K562 (cell line): ENCODE measurements around the gene COL23A1. TPM values are rescaled to one million over a fixed set of nuclear protein-coding genes. Genes with fewer than 3 reads are reported as not detected.

ENCODE experiments used
- ATAC-seq: fragments of 200-7000 bp; cut with Tn5 transposase; 3 replicates; pipeline ENCODE4 v1.9.1; 2020; ENCODE audit warnings: moderate library complexity
- BruUV-seq: library from RNA; stranded (reverse); fragments of 400-500 nt; replicated peaks from 2 replicates; lab custom pipeline; 2021; lab: Mats Ljungman, UMichigan
- CTCF ChIA-PET: fragments of 300-600 bp; formaldehyde crosslinking; extraction: SDS; loops from one replicate; lab custom pipeline; 2021; ENCODE audit warnings: low intra/inter-chr PET ratio; lab: Yijun Ruan, JAX
- POLR2A ChIA-PET: fragments of 300-600, 350-650 bp; sonication (Branson Sonifier 250); formaldehyde crosslinking; extraction: SDS; loops from one replicate; lab custom pipeline; 2021; ENCODE audit warnings: antibody characterized with exemption, inconsistent platforms; lab: Yijun Ruan, JAX
- DNase-seq, 4 experiments: peaks; one replicate each; pipeline versions ENCODE4 v3.0.0 to v3.0.0-alpha.2; 2011 to 2018; ENCODE audit warnings: low spot score in 3 of 4, mixed read lengths in 3 of 4; ENCODE audit errors: extremely low read depth in 1 of 4
- FAIRE-seq: peaks from 2 replicates; lab custom pipeline; 2011; peaks lifted over from hg19 to GRCh38; lab: Jason Lieb, UNC
- H2AFZ ChIP-seq: 2 replicates; pipeline ENCODE4 v1.6.0; 2011; ENCODE audit warnings: low read depth, low read length, control low read depth, inconsistent platforms
- H3K27ac ChIP-seq: fragments of 200-600 bp; 3 replicates; pipeline ENCODE4 v1.8.0; 2011; ENCODE audit warnings: low read depth, mild to moderate bottlenecking, control low read depth, inconsistent platforms, low read length, moderate library complexity, mixed read lengths; ENCODE audit errors: extremely low read depth
- H3K27me3 ChIP-seq, 2 experiments: fragments of 300-600 bp in 1 of 2; 2 replicates in 1 of 2; 3 replicates in 1 of 2; pipeline versions ENCODE4 v1.6.0 to v1.8.0; 2011; ENCODE audit warnings: inconsistent platforms in 2 of 2, low read length in 2 of 2, mild to moderate bottlenecking in 1 of 2, mixed read lengths in 1 of 2, moderate library complexity in 1 of 2; ENCODE audit not compliant: control insufficient read depth in 2 of 2, insufficient read depth in 2 of 2
- H3K36me3 ChIP-seq: fragments of 300-600 bp; 3 replicates; pipeline ENCODE4 v1.8.0; 2011; ENCODE audit warnings: mild to moderate bottlenecking, low read length, inconsistent platforms; ENCODE audit not compliant: control insufficient read depth, insufficient read depth
- H3K4me1 ChIP-seq, 2 experiments: fragments of 200-600 bp in 1 of 2; replicated peaks in 1 of 2; 2 replicates in 1 of 2; 3 replicates in 1 of 2; pipeline versions ENCODE4 v1.5.1 to v1.8.0; 2011; ENCODE audit warnings: inconsistent platforms in 2 of 2, low read length in 2 of 2, mild to moderate bottlenecking in 1 of 2, mixed read lengths in 1 of 2, moderate library complexity in 1 of 2; ENCODE audit not compliant: control insufficient read depth in 2 of 2, insufficient read depth in 2 of 2
- H3K4me2 ChIP-seq: 2 replicates; pipeline ENCODE4 v1.6.1; 2011; ENCODE audit warnings: low read length, control low read depth, inconsistent platforms, mixed read lengths; ENCODE audit not compliant: insufficient read depth
- H3K4me3 ChIP-seq: fragments of 200-600 bp; sonication (generic), shearing (Covaris generic); 2 replicates; pipeline ENCODE4 v1.5.1; 2016; ENCODE audit warnings: control low read depth, inconsistent platforms
- H3K79me2 ChIP-seq: fragments of 200-600 bp; 3 replicates; pipeline ENCODE4 v1.8.0; 2011; ENCODE audit warnings: low read length, inconsistent platforms; ENCODE audit not compliant: control insufficient read depth, insufficient read depth
- H3K9ac ChIP-seq, 2 experiments: 2 replicates each; pipeline versions ENCODE4 v1.6.0 to v1.6.1; 2011; ENCODE audit warnings: low read depth in 2 of 2, low read length in 2 of 2, control low read depth in 1 of 2, inconsistent platforms in 1 of 2, mild to moderate bottlenecking in 1 of 2, mixed read lengths in 1 of 2; ENCODE audit not compliant: insufficient read depth in 1 of 2
- H3K9me1 ChIP-seq: one replicate; pipeline ENCODE4 v1.6.0; 2011; ENCODE audit warnings: inconsistent platforms, mild to moderate bottlenecking, low read length, moderate library complexity; ENCODE audit not compliant: control insufficient read depth, insufficient read depth
- H3K9me3 ChIP-seq: replicated peaks from 2 replicates; pipeline ENCODE4 v1.5.1; 2011; ENCODE audit warnings: low read depth, low read length, inconsistent platforms; ENCODE audit not compliant: control insufficient read depth, insufficient read depth
- H4K20me1 ChIP-seq: replicated peaks from 2 replicates; pipeline ENCODE4 v1.6.1; 2011; ENCODE audit warnings: low read length, inconsistent platforms, mixed read lengths; ENCODE audit not compliant: control insufficient read depth, insufficient read depth
- BCLAF1 ChIP-seq, 2 experiments: fragments of 450-650 bp in 1 of 2; IDR thresholded peaks; 2 replicates each; pipeline ENCODE4 v1.6.1; 2011 to 2017; ENCODE audit warnings: low read depth in 2 of 2, antibody characterized with exemption in 1 of 2, borderline replicate concordance in 1 of 2, low read length in 1 of 2, mild to moderate bottlenecking in 1 of 2, mixed read lengths in 1 of 2; ENCODE audit not compliant: control insufficient read depth in 1 of 2
- DDX20 ChIP-seq: fragments of 450-650 bp; IDR thresholded peaks from 2 replicates; pipeline ENCODE4 v1.6.1; 2016; ENCODE audit warnings: missing genetic modification characterization, low read depth, mild to moderate bottlenecking, missing compliant biosample characterization, moderate library complexity
- DNMT1 ChIP-seq: fragments of 450-650 bp; IDR thresholded peaks from 2 replicates; pipeline ENCODE4 v1.6.1; 2016; ENCODE audit warnings: antibody characterized with exemption, mild to moderate bottlenecking
- DPF2 ChIP-seq: fragments of 450-650 bp; IDR thresholded peaks from 2 replicates; pipeline ENCODE4 v1.6.1; 2016
- RBM25 ChIP-seq: fragments of 200-400 bp; formaldehyde crosslinking; IDR thresholded peaks from 2 replicates; pipeline ENCODE4 v1.6.1; 2018; ENCODE audit warnings: low read length, low read depth, moderate library complexity; ENCODE audit not compliant: severe bottlenecking
- SMAD4 ChIP-seq: fragments of 250-450 bp; sonication (Bioruptor Pico); conservative IDR thresholded peaks from 2 replicates; pipeline ENCODE4 v1.8.0; 2021; ENCODE audit warnings: inconsistent platforms, mild to moderate bottlenecking, moderate library complexity
- ZFP36 ChIP-seq: fragments of 150-350 bp; IDR thresholded peaks from 2 replicates; pipeline ENCODE4 v1.6.1; 2018; ENCODE audit warnings: low read length, low read depth; ENCODE audit not compliant: partially characterized antibody
- ZNF3 ChIP-seq: fragments of 250-450 bp; sonication (Bioruptor Pico); IDR thresholded peaks from 2 replicates; pipeline ENCODE4 v1.5.0; 2021; ENCODE audit warnings: mild to moderate bottlenecking, moderate library complexity
- ZNF311 ChIP-seq: fragments of 250-450 bp; sonication (Bioruptor Pico); IDR thresholded peaks from 2 replicates; pipeline ENCODE4 v1.4.0; 2020; ENCODE audit warnings: mild to moderate bottlenecking, moderate library complexity
- ZNF668 ChIP-seq: fragments of 250-450 bp; sonication (Bioruptor Pico); IDR thresholded peaks from 2 replicates; pipeline ENCODE4 v1.8.0; 2022; ENCODE audit warnings: mild to moderate bottlenecking, inconsistent platforms
- ZSCAN29 ChIP-seq: fragments of 450-650 bp; IDR thresholded peaks from 2 replicates; pipeline ENCODE4 v1.6.1; 2017
- WGBS: fragments of 100-300 bp; shearing (Covaris generic); methylation state at CpG from one replicate; pipeline ENCODE4 v1.1.6; 2016; ENCODE audit warnings: low coverage, mixed read lengths; ENCODE audit not compliant: insufficient coverage; ENCODE audit errors: missing lambda C conversion rate; 5-methylcytosine and 5-hydroxymethylcytosine counted together
- in situ Hi-C: fragments of 300-500 bp; cut with MboI; formaldehyde crosslinking; loops from 4 replicates; pipeline ENCODE4 v1.15.0; 2018; ENCODE audit warnings: inconsistent platforms, mixed read lengths
- intact Hi-C: fragments of 100-400 bp; cut with micrococcal nuclease; formaldehyde crosslinking; loops from 2 replicates; pipeline ENCODE4 v1.14.2; 2022
- polyA plus RNA-seq, 8 experiments: library from polyadenylated mRNA; depleted of rRNA in 4 of 8; stranded (reverse) in 5 of 8; unstranded in 3 of 8; fragments of >200 nt; fragmentation: Nextera tagmentation in 2 of 8; fragmentation: Illumina TruSeq in 1 of 8; extraction: Ambion mirVana in 2 of 8; extraction: Trizol in 1 of 8; gene quantifications; 2 replicates each; pipeline versions ENCODE4 v1.2.1 to v1.2.3, GENCODE V29; 2011 to 2014; ENCODE audit warnings: inconsistent platforms in 1 of 8, missing spikeins in 1 of 8
- total RNA-seq, 7 experiments: library from RNA; depleted of rRNA in 6 of 7; stranded (reverse); fragments of >200 nt in 6 of 7; fragmentation: Illumina TruSeq in 2 of 7; extraction: Trizol in 2 of 7; gene quantifications; 2 replicates each; pipeline versions ENCODE4 v1.2.1 to v1.2.3, GENCODE V29; 2011 to 2021; ENCODE audit warnings: low replicate concordance in 1 of 7

COL23A1 gene
- total and polyA plus RNA-seq, 9 of the 15 experiments (the other 6 are each of a cell fraction or from before 2014, with no cell fraction given): 0.09 TPM; not detected in 8

DNA sequence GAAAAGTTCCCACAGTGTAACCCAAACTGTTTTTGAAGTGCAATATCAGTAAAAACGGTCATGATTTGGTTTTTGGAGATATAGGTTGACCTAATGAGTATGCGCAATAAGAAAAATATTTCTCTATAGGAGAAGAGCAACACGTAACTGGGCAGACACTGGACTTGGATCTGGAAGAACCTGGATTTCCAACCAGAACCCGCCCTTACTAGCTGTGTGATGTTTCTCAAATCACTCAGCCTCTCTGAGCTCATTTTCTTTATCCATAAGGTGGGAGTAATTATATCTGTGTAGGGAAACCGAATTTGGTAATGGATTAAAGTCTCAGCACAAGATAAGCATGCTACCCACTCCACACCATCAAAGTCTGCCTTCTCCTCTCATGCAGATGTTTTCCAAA, 169.1 kb downstream of the COL23A1 start:
- H3K9me3 ChIP-seq: no peaks in the 10 kb centered on the region
- H3K27ac ChIP-seq: no peak overlapping the region
- ChIA-PET POLR2A (interaction anchor here (0.7 to 1.1 kb wide), 2 partner anchors 28 to 45 kb away, joined by 3 read pairs; no protein-coding TSS in a partner anchor), CTCF (no interaction called here)
- no TSS peak for BruUV-seq
- in situ Hi-C loops: no loop called here
- DNase-seq: no peak
- no peaks in the 10 kb centered on the region for H3K36me3 ChIP-seq
- WGBS: 62% methylated on average over 5 of the region's 5 CpGs
- H3K9ac ChIP-seq: no peak overlapping the region
- H3K4me2 ChIP-seq: no peak overlapping the region
- no peaks in the 10 kb centered on the region for H3K9me1 ChIP-seq
- peaks cover 11 to 13% of the 10 kb centered on the region in 2 experiments for H3K4me1 ChIP-seq
- ATAC-seq: no peak
- H3K79me2 ChIP-seq: no peaks in the 10 kb centered on the region
- H3K4me3 ChIP-seq: no peak overlapping the region
- no peak for FAIRE-seq
- TF ChIP-seq ZNF3 (CRISPR knock-in tag) (no peak), DPF2 (no peak), DDX20 (tag) (no peak), BCLAF1 (IDR thresholded peaks at IDR 0.05; ENCODE audit: borderline replicate concordance in 1 of 2, control insufficient read depth in 1 of 2, low read depth in 2 of 2, low read length in 1 of 2) (no peak), ZSCAN29 (no peak), SMAD4 (CRISPR knock-in tag) (no peak), RBM25 (peak; percentile 80), ZNF668 (CRISPR knock-in tag) (no peak), ZFP36 (peak; percentile 49), ZNF311 (no peak), DNMT1 (no peak)
- H2AFZ ChIP-seq: no peak overlapping the region
- intact Hi-C loops: no loop called here
- peaks cover 12% of the 10 kb centered on the region; the same call in 1 of the 2 replicates for H4K20me1 ChIP-seq
- H3K27me3 ChIP-seq: peaks cover 7 to 32% of the 10 kb centered on the region in 2 experiments; a peak in 3 of 5 replicates
